IMR-90 (cell line): ENCODE measurements around the gene FFAR1. TPM values are rescaled to one million over a fixed set of nuclear protein-coding genes. Genes with fewer than 3 reads are reported as not detected.

Source experiments
- microRNA-seq, 2 experiments: library from miRNA; stranded (forward) in 1 of 2; unstranded in 1 of 2; fragments of 10-50 nt in 1 of 2; fragments of <30 nt in 1 of 2; gene quantifications in 1 of 2; microRNA quantifications in 1 of 2; one replicate each; pipeline versions ENCODE3 to v1.1.0; 2013 to 2020; ENCODE audit not compliant: insufficient read depth in 1 of 2, insufficient read length in 1 of 2, unreplicated experiment in 1 of 2
- polyA plus RNA-seq, 3 experiments: library from polyadenylated mRNA; depleted of rRNA; stranded (reverse); fragments of >200 nt; gene quantifications; 2 replicates each; pipeline ENCODE4 v1.2.3, GENCODE V29; 2012; ENCODE audit warnings: low replicate concordance in 1 of 3
- total RNA-seq: library from RNA; depleted of rRNA; stranded (reverse); fragments of >200 nt; gene quantifications from 2 replicates; pipeline ENCODE4 v1.2.3, GENCODE V29; 2012; rRNA removed

FFAR1 gene
- total and polyA plus RNA-seq, 2 of the 4 experiments (the other 2 are of a cell fraction): not detected

Small RNAs within 50 kb of the gene (microRNA-seq; reads per million reads assigned to microRNA genes)
- gene MIR5196 (ENCODE audit: unreplicated experiment): not detected

Other genes starting within 250 kb of the FFAR1 start
- not detected in 2 replicates for gene FXYD3, start 232.1 kb upstream of the FFAR1 start, total RNA-seq
- not detected in 2 replicates for gene FXYD3, start 232.1 kb upstream of the FFAR1 start, polyA plus RNA-seq (2012; rRNA removed)
- gene LGI4, start 212.8 kb upstream of the FFAR1 start, total RNA-seq: not detected in 2 replicates
- gene LGI4, start 212.8 kb upstream of the FFAR1 start, polyA plus RNA-seq (2012; rRNA removed): 0.06 and 0.10 TPM in 2 replicates
- 0.18 TPM in 1 of 2 replicates, not detected in the other for gene FXYD1, start 209.1 kb upstream of the FFAR1 start, total RNA-seq
- gene FXYD1, start 209.1 kb upstream of the FFAR1 start, polyA plus RNA-seq (2012; rRNA removed): 2.7 and 3.9 TPM in 2 replicates
- gene FXYD7, start 204.6 kb upstream of the FFAR1 start, total RNA-seq: not detected in 2 replicates
- 0.31 and 0.39 TPM in 2 replicates for gene FXYD7, start 204.6 kb upstream of the FFAR1 start, polyA plus RNA-seq (2012; rRNA removed)
- gene FXYD5, start 193.2 kb upstream of the FFAR1 start, total RNA-seq: 45.8 and 53.6 TPM in 2 replicates
- 245 and 287 TPM in 2 replicates for gene FXYD5, start 193.2 kb upstream of the FFAR1 start, polyA plus RNA-seq (2012; rRNA removed)
- gene FAM187B, start 119.2 kb upstream of the FFAR1 start, total RNA-seq: not detected in 2 replicates
- gene FAM187B, start 119.2 kb upstream of the FFAR1 start, polyA plus RNA-seq (2012; rRNA removed): not detected in 2 replicates
- 0.18 and 0.28 TPM in 2 replicates for gene LSR, start 98.9 kb upstream of the FFAR1 start, total RNA-seq
- 0.44 and 0.98 TPM in 2 replicates for gene LSR, start 98.9 kb upstream of the FFAR1 start, polyA plus RNA-seq (2012; rRNA removed)
- 21.3 and 27.5 TPM in 2 replicates for gene USF2, start 78.9 kb upstream of the FFAR1 start, total RNA-seq
- 65.6 and 82.5 TPM in 2 replicates for gene USF2, start 78.9 kb upstream of the FFAR1 start, polyA plus RNA-seq (2012; rRNA removed)
- gene HAMP, start 65.4 kb upstream of the FFAR1 start, total RNA-seq: under 0.01 TPM in 2 replicates
- gene HAMP, start 65.4 kb upstream of the FFAR1 start, polyA plus RNA-seq (2012; rRNA removed): not detected in 2 replicates
- gene MAG, start 55.7 kb upstream of the FFAR1 start, total RNA-seq: not detected in 2 replicates
- gene MAG, start 55.7 kb upstream of the FFAR1 start, polyA plus RNA-seq (2012; rRNA removed): not detected in 2 replicates
- gene CD22, start 18.7 kb upstream of the FFAR1 start, total RNA-seq: 0.18 TPM in 1 of 2 replicates, not detected in the other
- gene CD22, start 18.7 kb upstream of the FFAR1 start, polyA plus RNA-seq (2012; rRNA removed): 0.22 TPM in 2 replicates
- gene FFAR3, start 10.6 kb downstream of the FFAR1 start, total RNA-seq: not detected in 2 replicates
- gene FFAR3, start 10.6 kb downstream of the FFAR1 start, polyA plus RNA-seq (2012; rRNA removed): not detected in 2 replicates
- not detected in 2 replicates for gene GPR42, start 23.2 kb downstream of the FFAR1 start, total RNA-seq
- not detected in 2 replicates for gene GPR42, start 23.2 kb downstream of the FFAR1 start, polyA plus RNA-seq (2012; rRNA removed)
- not detected in 2 replicates for gene FFAR2, start 100.4 kb downstream of the FFAR1 start, total RNA-seq
- gene FFAR2, start 100.4 kb downstream of the FFAR1 start, polyA plus RNA-seq (2012; rRNA removed): not detected in 2 replicates
- gene KRTDAP, start 142.6 kb downstream of the FFAR1 start, total RNA-seq: not detected in 2 replicates
- gene KRTDAP, start 142.6 kb downstream of the FFAR1 start, polyA plus RNA-seq (2012; rRNA removed): not detected in 2 replicates
- gene DMKN, start 165.7 kb downstream of the FFAR1 start, total RNA-seq: 0.28 and 0.36 TPM in 2 replicates
- 2.2 and 2.4 TPM in 2 replicates for gene DMKN, start 165.7 kb downstream of the FFAR1 start, polyA plus RNA-seq (2012; rRNA removed)
- 0.56 and 0.72 TPM in 2 replicates for gene SBSN, start 180.4 kb downstream of the FFAR1 start, total RNA-seq
- 6.4 and 6.9 TPM in 2 replicates for gene SBSN, start 180.4 kb downstream of the FFAR1 start, polyA plus RNA-seq (2012; rRNA removed)
- gene GAPDHS, start 185.6 kb downstream of the FFAR1 start, total RNA-seq: not detected in 2 replicates
- gene GAPDHS, start 185.6 kb downstream of the FFAR1 start, polyA plus RNA-seq (2012; rRNA removed): not detected in 2 replicates
- 59.2 and 67.6 TPM in 2 replicates for gene TMEM147, start 197.7 kb downstream of the FFAR1 start, total RNA-seq
- gene TMEM147, start 197.7 kb downstream of the FFAR1 start, polyA plus RNA-seq (2012; rRNA removed): 108 and 132 TPM in 2 replicates
- not detected in 2 replicates for gene ATP4A, start 215.8 kb downstream of the FFAR1 start, total RNA-seq
- gene ATP4A, start 215.8 kb downstream of the FFAR1 start, polyA plus RNA-seq (2012; rRNA removed): not detected in 2 replicates
- not detected in 2 replicates for gene PMIS2, start 238.3 kb downstream of the FFAR1 start, total RNA-seq
- gene PMIS2, start 238.3 kb downstream of the FFAR1 start, polyA plus RNA-seq (2012; rRNA removed): not detected in 2 replicates